GM18873 (cell line): ENCODE measurements around the gene CDH4.

Experiments
- ATAC-seq: cut with Tn5 transposase; IDR thresholded peaks from one replicate; pipeline ENCODE4 v1.9.1; 2021; ENCODE audit warnings: mild to moderate bottlenecking, moderate library complexity, moderate number of reproducible peaks; ENCODE audit not compliant: unreplicated experiment, low FRiP score

CDH4 gene

DNA sequence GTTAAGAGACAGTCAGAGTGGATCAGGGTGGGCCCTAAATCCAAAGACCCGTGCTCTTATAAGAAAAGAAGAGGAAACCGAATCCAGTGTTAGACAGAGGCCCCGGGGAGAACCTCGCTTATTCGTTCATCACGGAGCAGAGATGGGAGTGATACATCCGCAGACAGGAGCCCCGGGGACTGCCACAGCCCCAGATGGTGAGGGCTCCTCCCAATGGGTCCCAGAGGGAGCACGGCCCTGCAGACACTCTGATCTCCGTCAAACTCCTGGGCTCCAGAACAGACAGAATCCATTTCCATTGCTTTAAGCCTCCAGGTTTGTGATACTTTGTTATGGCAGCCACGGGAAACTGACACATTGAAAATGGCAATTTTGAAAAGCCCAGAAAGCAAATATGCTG is 47.0 kb downstream of the CDH4 start:
- ATAC-seq: no peak

DNA sequence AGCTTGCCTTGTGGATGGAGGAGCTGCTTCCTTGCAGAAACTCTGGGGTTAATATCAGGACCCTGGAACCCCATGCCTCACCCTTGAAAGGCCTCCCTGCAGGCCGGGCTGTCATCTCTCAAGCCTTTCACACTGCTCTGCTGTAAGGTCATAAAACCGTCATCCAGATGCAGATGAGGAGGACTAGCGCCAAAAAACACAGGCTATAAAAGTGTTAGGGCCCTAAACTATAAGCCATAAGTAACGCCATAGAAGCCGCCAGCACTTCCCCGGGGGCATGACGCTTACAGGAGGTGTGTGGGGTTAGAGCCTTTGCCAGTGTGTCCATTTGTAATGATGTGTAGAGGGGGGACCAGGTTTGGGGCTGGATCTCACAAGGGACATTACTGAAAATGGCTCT is 47.6 kb downstream of the CDH4 start:
- no peak for ATAC-seq

DNA sequence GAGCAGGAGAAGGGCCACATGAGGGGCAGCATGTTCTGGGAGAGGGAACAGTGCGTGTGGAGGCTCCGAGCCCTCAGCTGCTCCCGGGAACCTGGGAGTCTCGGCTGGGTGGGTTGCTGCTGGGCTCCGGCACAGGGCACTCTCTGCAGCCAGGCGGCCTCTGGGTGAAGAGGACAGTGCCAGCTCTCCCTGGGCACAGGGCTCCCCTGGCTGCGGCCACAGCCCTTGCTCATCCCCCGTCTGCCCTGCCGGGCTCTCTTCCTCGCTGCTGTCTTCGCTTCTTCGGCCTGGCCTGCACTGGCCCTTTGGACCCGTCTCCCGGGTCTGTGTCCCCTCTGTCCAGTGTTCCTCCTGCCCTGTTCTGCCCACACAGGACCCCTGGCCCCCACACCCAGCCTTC is 48.2 kb downstream of the CDH4 start:
- no peak for ATAC-seq

DNA sequence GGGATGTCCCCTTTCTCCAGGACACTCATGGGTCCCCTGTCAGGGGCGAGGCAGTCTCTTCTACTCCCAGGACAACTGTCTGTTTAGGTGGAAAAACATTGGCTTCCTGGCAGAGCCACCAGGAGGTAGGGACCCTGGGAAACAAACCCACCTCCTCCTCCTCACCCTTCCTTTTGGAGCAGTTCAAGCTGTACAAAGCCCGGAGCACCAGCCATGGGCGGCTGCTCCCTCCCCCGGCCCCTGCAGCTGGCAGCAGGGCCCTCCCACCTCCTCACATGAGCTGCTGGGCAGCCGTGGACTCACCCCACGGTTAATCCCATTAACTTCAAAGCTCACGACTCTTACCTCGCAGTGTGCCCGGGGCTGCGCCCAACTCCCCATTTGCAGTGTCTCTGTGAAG is 48.6 kb downstream of the CDH4 start:
- no peak for ATAC-seq

DNA sequence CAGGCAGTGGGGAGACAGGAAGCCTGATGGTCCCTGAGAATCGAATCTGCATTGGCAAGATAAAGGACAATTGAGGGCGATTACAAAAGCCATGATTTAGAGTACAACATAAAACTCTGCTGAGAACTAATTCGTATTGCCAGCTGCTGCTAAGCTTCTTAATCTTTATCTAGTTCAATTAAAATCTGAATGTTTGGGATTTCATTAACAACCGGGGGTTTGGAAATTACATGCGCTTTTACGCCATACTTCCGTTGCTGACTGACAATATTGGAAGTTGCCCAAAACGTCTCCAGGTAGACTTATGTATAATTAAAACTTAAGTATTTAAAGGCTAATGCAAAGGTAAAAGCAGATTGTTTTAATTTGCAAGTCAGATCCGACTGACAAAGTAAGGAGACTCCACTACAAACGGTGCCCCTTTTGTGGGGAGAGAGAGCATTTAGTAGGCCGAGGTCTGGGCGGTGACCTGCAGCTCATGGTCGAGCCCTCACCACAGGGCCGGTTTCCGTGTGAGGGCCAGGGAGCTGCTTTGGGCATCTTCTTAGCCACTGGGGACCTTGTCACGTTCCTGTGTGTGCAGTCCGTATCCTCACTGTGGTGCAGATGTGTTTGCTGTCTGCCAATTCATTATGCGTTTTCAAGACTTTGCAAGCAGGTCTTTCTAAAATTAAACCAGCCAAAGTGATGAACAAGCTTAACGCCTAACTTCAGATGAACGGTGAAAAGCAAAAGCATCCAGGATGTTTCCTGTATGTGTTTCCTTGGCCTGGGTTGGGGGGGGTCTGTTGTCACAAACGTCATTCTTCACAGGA is 49.9 kb downstream of the CDH4 start:
- ATAC-seq: no peak

DNA sequence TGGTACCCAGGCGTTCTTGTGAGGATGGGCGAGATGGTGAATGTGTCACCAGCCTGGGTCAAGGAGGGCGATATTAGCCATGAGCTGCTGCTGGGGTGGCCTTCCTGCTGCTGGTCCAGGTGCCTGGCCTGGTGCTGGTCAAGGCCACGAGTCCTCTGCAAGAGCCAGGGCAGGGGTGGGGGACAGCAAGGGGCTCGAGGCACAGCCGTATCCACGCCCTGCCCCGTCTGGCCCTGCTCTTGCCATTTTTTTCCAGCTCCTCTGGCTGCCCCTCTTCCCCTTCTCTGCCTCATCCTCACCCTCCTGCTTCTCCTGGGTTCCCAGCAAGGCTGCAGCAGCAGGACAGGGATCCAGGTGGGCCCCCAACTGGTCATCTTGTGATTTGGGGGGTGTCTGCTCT is 51.2 kb downstream of the CDH4 start:
- ATAC-seq: no peak

DNA sequence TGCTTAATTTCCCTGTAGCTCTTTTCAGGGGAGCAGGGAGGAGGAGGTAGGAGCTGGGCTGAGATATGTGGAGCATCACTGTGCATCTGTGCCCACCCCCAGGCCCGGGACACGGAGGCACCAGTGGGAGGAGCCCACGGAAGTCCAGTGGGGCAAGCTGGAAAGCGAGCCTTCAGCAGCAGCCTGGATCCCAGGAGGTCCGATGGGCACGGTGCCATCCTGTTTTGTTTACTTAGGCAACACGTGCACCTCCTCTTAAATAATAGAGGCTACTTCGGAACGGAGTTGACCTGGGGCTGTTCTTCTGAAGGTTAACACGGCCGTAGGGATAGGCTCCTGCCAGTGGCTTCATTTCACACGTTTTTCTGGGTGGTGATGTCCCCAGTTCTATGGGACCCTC is 51.6 kb downstream of the CDH4 start:
- no peak for ATAC-seq

DNA sequence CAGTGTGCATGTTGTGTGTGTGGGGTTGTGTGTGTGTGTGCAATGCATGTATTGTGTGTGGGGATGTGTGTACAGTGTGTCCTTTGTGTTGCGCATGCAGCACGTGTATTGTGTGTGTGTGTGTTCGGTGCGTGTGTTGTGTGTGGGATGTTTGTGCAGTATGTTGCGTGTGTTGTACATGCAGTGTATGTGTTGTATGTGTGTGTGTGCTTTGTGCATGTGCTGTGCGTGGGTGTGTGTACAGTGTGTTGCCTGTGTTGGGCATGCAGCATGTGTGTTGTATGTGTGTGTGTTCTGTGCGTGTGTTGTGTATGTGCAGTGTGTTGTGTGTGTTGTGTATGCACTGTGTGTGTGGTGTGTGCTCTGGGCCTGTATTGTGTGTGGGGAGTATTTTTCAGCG is 52.7 kb downstream of the CDH4 start:
- ATAC-seq: no peak

DNA sequence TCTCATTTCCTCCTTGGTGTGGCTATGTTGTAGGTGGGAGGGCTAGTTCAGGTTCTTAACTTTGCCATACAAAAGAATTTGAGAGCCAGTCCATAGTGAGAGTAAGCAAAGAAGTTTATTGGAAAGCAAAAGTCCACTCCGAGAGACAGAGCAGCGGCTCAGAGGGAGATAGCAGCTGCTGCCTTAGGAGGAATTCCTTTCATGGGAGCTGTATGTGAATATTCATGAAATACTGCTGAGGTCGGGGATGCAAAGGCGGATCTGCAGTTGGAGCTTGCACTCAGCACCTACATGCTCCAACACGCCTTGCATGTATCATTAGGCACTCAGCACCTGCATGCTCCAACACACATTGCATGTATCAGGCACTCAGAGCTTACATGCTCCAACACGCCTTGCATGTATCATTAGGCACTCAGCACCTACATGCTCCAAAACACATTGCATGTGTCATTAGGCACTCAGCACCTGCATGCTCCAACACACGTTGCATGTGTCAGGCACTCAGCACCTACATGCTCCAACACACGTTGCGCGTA is 54.9 kb downstream of the CDH4 start:
- ATAC-seq: no peak

DNA sequence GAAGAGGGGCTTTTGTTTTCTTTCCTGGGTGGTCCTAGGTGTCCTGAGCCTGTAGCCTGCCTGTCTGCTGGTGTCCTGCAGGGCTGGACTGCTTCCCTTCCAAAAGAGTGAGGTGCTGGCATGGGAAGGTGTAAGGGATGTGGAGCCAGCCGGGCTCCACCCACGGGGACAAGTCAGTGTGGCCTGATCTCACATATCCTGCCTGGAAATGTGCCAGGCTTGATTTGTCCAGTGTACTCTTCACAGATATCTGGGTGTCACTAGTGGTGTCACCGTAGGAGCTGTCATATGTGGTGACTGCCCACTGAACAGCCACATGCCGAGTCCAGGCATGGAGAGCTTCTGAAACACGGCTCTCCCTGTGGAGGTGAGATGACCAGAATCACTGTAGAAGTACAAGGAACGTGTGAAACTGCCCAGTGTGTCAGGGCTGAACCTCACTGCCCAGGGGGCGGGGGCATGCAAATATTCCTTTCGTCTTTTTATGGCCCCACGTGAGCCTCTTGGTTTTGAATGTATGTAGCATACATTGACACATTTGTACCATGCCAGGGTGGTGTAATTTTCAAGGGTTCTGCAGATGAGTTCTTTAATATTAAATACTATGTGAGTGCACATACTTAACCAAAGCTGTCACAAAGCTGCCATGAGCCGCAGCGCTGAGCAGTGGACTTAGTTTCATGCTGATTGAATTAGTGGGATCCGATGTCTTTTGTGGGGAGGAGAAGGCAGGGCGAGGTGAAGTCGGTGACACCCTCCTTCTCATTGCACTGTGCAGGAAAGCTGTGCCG is 55.8 kb downstream of the CDH4 start:
- ATAC-seq: no peak

DNA sequence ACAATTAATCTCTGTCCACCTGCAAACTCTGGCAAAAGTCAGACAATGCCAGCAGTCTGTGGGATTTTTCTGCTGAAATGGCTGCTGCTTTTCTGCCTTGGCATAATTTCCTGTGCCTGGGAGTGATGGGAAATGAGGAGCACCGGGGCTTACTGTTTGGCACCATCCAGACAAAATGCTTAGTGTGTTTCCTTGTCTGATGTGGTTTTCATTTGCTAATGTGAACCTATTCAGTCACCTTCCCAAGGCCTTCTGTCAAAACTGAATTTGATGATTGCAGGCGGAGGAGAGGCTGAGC is 56.4 kb downstream of the CDH4 start:
- no peak for ATAC-seq

DNA sequence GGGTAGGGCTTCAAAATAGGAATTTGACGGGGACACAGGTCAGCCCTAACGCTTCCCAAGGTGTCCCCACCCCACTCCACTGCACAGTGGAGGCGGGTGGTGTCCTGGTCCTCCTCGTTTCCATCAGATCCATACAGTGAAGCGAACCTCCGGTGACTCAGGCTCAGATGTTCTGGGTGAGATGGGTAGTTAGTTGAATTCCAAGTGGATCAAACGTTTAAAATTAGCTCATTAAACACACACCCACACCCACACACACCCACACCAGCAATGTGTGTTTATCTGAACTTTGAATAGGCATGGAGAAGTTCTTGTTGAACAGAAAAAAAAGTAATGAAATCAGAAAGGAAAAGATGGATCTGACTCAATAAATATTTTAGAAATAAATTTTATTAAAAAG is 58.9 kb downstream of the CDH4 start:
- no peak for ATAC-seq

DNA sequence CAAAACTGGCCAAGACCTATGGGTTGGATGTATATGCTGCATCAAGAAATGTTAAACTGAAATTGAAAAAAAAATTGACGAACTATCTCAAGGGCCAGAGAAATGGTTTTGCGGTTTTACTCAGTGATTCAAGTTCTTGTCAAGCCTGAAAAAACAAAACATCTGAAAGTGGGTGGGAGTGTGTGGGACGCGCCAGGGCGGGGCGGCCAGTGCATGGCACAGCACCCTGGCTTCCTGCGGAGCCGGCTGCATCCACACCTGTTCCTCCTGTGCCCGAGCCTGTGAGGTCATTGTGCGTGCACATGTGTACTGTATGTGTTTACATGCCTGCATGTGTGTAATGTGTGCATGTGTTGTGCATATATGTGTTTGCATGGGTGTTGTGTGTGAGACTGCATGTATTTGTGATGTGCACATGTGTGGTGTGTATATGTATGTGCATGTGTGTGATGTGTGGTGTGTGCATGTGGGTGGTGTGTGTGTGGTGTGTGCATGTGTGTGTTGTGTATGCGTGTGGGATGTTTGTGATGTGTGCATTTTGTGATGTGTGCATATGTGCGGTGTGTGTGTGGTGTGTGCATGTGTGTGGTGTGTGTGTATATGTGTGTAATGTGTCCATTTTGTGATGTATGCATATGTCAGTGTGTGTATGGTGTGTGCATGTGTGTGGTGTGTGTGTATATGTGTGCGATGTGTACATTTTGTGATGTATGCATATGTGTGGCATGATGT is 59.8 kb downstream of the CDH4 start:
- no peak for ATAC-seq

DNA sequence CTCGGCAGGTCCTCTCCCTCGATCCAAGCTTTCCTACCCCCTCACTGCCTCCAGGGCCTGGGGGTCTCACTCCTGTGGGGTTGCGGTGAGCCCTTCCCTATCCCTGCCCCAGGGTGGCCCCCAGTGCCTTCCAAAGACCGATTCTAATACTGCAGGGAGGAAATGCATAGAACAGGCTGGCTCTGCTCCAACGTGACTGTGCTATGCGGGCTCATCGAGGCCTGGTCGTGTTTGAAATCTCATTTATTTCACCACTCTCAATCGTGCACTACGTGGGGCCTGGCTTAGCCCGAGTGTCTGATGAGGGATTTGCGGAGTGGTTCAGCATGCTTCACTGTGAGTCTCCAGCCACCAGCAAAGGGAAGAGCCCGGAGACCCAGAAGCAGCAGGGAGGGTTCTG is 60.9 kb downstream of the CDH4 start:
- ATAC-seq: no peak

DNA sequence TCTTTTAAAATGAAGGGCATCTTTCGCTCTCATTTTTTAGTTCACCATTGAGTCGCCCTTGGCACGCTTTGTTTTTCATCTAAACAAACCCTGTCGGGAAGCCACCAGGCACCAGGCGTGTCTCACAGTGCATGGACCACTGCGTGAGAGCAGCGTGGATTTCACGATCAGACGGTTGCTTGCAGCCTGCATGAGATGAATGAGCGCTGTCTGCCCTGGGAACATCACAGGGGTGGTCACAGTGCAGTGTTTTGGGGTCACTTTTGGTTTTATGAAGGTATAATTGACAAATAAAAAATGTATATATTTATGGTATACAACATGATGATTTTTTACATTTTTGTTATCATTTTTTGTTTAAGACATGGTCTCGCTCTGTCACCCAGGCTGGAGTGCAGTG is 61.3 kb downstream of the CDH4 start:
- ATAC-seq: no peak

DNA sequence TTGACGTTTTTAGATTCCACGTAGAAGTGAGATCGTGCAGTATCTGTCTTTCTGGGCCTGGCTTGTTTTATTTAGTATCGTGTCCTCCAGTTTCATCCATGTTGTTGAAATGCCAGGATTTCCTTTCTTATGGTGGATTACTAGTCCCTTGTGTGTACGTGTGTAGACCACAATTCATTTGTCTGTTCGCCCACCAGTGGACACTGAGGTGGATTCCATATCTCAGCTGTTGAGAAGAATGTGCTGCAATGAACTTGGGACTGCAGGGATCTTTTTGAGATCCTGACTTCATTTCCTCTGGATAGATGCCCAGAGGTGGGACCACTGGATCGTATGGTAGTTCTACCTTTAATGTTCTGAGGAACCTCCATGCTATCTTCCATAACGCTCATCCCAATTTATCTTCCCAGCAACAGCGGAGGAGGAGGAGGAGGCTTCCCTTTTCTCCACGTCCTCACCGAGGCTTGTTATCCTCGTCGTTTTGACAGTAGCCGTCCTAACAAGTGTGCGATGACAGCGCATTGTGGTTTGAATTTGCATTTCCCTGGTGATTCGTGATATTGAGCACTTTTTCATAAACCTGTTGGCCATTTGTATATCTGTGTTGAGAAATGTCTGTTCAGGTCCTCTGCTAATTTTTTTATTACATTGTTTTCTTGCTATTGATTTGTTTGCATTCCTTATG is 62.4 kb downstream of the CDH4 start:
- no peak for ATAC-seq

DNA sequence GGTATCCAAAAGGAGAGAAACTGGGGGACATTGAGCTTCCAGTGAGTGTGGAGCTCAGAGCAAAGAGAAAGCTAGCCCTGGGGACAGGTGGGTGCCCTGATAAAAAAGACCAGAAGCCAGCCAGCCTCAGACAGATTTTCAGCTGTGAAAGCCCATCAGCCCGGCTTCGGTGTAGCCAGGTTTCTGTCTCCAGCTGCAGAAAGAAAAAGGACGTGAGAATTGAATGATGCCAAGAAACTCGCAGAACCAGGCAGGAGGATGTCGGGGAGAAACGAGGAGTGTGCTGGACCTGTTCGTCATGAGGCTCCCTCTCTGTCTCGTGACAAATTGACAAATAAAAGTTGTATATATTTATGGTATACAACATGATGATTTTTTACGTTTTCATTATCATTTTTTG is 63.3 kb downstream of the CDH4 start:
- no peak for ATAC-seq

DNA sequence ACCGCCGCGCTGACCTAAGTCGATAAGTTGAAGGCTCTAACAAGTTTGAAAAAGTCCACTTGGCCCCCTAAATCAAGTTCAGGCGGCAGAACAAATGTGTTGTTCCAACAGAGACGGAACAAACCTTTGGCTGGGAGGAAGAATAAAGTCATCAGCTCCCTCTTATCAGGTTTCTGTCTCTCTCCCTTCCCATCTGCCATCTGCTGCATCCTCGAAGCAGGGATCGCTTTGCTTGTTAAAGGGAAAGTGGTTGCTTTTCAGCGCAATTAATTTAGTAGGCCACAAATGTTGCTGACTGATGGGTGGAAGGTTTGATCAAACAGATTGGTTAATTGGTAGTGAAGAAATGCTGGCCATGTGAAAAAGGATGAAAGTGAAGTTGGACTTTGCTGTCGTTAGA is 64.3 kb downstream of the CDH4 start:
- ATAC-seq: no peak

DNA sequence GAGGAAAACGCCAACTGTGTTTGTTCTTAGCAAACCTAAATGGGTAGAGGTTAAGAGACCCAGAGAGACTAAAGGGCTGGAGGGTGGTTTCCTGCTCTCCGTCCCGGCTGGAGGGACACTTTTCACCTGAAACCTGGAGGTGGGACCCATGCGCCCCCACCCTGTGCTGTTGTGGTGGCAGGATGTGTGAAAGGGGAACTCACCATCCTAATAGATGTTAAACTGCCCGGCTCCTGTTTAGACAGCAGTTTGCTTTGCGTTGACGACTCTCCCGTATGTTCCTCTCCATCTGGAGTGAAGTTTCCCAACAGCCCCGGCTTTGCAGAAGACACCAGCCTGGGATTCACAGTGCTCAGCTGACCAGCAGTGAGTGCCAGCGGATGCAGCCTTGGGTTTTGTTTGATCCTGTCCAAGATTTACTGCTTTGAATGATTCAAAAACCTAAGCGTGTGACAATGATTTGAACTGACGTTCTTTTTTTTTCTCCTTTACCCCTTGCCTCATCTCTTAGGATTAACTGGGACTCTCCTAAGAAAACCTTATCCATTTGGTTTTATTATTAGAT is 66.0 kb downstream of the CDH4 start:
- ATAC-seq: no peak

DNA sequence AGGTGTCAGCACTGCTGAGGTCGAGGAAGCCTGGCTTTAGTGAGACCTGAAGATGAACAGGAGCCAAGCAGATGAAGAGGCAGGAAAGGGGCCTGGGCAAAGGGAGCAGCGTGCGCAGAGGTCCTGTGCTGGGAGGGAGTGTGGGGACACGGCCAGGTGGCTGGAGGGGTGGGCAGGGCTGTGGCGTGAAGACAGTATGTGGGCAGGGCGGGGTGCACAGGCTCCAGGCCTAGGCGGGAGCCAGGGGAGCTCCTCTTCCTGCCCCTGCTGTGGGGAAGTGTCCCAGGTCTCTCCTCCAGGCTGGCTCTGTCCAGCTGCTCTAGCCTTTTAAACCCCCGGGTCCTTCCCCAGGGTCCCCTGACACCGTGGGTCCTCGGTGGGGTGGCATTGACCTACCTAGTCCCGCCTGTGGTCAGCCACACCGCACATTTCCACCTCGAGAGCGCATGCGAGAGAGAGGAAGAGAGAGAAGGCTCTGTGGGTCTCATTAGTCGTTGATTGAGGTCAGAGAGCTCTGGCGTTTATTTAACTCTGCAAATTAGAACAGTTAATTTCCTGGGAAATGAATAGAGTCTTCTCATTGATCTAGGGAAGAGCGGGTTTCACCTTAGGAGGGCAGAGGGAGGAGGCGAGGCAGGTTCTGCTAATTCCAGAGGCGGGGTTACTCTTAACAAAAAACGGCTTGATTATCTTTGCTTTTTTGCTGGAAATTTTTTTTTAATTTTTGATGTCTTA is 68.8 kb downstream of the CDH4 start:
- ATAC-seq: no peak
